Dedifferentiated amniotic fluid mesenchymal stem cell (primary cell): ENCODE measurements around the gene ATP9B.

Source experiments
- DNase-seq: peaks from one replicate; pipeline ENCODE4 v3.0.0-alpha.2; 2016; ENCODE audit errors: extremely low spot score

The ATP9B gene

GRCh38 chr18:79068937-79069716, at the start of gene ATP9B:
Gene ATP9B (plus strand): TSS chr18:79069394. CDS start chr18:79069411, 17 bp downstream.
- peak; percentile 97 for DNase-seq

GRCh38 chr18:79019881-79020280, 49.3 kb upstream of the ATP9B start:
- DNase-seq = no peak

GRCh38 chr18:79022603-79023002, 46.6 kb upstream of the ATP9B start:
- DNase-seq = no peak

DNA sequence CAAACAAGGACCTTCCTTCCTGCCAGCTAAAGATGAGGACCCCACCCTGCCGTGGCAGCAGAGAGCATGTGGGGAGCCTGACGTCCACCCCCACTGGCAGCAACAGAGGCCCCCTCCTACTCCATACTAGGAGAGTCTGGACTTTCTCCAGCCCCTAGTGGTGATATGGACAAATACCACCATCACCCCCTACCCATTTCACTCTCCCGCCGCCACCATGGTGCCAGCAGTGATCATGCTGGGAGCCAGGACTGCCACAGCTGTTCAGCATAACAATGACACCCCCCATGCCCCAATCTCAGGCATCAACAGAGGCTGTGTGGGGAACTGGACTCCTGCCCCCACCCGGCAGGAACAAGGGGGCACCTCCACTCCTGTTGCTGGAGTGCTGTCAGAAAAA, 42.7 kb upstream of the ATP9B start:
- DNase-seq = no peak

DNA sequence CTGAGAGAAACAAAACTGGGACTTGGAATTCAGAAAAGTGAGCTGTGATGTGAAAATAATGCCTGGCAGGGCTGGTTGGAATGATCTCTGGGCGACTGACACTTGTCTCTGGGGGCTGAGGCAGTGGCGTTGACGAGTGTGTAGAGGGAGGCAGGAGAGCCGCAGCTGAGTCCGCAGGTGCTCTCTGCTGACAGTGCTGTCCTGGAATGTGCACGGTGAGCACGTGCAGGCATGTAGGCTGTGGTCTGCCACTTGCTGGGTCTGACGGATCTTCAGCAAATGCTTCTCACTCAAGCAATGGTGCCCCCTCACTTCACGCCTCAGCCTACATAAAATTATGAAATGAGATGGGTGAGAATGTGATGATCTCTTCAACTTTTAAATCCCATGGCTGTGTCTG, 38.5 kb upstream of the ATP9B start:
- no peak for DNase-seq

DNA sequence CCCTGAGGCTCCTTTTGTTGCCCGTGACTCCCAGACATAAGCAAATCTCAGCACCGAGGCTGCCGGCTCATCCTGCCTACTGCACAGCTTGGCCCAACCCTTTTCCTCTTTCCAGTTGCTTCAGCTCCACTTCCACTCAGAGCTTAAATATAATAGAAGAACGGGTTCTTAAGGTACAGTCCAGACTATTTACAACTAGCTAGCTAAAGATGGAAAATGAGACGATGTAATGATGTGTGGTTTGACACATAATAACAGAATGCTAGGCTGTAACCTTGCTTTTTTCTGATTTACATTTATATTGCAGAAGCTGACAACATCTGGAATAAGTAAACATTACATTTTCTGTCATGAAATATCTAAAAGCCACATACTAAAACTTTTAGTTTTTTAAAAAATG, 26.9 kb upstream of the ATP9B start:
- DNase-seq = no peak

DNA sequence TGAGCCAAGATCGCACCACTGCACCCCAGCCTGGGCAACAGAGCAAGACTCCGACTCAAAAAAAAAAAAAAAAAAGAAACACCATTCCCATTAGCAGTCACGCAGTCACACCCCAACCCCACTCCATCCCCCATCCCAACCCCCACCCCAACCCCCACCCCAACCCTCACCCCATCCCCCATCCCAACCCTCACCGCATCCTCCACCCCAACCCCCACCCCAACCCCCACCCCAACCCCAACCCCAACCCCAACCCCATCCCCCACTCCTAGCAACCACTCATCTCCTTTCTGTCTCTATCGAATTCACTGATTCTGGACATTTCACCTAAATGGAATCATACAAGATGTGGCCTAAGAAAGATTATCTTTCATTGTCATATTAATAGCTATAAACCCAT, 25.9 kb upstream of the ATP9B start:
- no peak for DNase-seq

DNA sequence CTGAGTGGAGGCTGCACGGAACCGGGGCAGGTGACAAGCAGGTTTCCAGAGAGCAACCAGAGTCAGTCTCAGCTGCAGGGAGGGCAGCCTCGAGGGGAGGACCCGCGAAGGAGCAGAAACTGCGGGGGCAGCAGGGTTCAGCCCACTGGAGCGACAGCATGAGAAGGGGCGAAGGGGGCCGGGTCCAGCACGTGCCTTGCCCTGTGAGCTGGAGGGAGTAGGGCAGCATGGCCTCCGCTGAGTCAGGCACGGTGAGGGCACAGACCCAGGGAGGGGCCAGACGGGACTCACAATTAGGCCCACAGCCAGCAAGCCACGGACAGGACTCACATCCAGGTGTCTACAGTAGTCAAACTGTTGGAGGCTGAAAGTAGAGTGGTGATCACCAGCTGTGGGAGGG, 22.7 kb upstream of the ATP9B start:
- DNase-seq = no peak

DNA sequence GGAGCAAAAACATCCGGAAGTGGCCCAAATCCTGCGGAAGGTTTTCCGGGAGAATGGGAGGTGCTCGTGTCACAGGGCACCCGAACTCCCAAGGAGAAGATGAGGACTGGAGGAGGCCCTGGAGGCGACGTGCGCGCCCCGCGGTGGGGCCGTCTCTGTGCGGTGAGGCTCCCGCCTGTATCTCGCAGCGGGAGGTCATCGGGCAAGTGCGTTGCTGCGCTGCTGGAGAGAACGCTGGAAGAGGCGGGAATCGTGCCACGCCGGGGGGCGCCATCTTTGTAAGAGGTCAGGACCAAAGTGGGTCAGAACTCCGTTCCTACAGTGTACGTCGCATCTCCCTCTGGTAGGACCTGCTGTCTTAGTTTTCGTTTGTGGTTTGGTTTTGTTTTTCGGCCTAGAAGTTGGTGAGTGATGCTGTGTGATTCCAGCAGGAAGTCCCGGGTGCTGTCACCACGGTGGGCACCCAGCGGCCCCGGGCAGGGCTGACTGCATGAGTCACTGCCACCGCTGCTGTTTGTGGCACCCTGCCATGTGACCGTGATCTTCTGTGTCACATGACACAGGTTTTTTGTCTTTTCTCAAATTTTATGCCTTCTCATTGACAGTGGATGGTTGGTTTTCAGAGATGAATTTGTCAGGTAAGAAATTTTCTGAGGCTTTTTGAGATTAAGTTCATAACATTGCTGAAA, 21.5 kb upstream of the ATP9B start:
- no peak for DNase-seq

- DNase-seq = no peak
Measured at GRCh38 chr18:79048245-79048632, 21.0 kb upstream of the ATP9B start.

DNA sequence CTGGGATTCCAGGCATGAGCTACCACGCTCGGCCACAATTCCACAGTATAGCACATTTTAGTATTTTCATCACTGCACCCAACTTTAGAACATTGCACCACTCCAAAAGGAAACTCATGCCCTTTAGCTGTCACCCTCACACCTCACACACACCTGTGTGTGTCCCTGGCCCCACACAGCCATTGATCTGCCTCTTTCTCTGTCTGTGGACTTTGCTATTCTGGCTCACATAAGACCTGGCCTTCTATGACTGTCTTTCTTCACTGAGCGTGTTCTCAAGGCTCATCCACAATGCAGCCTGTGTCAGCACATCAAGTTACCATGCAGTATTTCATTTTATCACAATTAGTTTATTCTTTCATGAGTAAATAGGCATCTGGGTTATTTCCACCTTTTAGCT, 19.7 kb upstream of the ATP9B start:
- no peak for DNase-seq

DNA sequence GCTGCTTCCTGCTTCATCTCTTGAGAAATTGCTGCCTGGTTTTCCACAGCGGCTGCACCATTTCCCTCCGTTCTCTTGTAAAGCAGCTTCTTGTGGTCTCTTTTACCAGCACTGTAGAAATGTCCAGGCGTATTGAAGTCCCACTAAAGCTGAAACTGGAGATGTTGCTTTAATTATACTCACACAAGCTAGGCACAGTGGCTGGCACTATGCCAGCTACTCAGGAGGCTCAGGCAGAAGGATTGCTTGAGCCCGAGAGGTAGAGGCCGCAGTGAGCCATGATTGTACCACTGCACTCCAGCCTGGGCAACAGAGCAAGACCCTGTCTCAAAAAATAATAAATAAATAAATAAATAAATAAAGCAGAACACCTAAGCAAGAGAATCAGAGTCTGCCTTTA, 19.2 kb upstream of the ATP9B start:
- no peak for DNase-seq

GRCh38 chr18:79056827-79057367, 12.3 kb upstream of the ATP9B start:
- no peak for DNase-seq

DNA sequence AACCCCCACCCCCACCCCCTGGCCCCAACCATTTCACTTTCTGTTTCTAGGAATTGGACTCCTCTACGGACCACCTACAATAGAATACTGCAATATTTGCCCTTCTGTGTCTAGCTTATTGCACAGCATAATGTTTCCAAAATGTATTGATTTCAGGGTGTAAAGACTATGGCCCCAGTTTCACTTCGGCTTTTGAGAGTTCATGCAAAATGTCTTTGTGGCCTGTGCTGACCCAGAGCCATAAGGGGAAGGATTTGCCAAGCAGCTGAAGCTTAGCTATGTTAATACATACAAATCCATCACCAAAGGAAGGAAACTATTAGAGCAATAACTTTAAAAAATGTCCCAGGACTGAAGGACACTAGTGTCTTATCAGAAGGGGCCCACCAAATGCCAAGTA, 11.2 kb upstream of the ATP9B start:
- no peak for DNase-seq

GRCh38 chr18:79062806-79063205, 6.4 kb upstream of the ATP9B start:
- DNase-seq = no peak

DNA sequence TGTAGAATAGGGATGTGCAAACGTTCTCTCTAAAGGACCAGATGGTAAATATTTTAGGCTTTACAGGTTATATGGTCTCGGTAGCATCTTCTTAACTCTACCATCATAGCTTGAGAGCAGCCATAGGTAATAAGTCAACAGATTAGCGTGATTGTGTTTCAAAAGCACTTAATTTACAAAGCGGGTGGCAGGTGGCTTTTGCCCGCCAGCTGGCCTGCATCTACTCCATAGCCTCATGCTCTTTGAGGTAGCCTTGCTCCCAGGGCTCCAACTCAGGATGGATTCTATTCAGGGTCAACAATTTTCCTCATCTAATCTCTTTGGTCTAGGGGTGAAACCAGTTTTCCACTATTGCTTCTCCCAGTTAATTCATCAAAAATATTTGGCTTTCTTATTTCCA, 5.0 kb upstream of the ATP9B start:
- no peak for DNase-seq

GRCh38 chr18:79065802-79066201, 3.4 kb upstream of the ATP9B start:
- no peak for DNase-seq

- no peak for DNase-seq
Measured at GRCh38 chr18:79067611-79068010, 1.6 kb upstream of the ATP9B start.

DNA sequence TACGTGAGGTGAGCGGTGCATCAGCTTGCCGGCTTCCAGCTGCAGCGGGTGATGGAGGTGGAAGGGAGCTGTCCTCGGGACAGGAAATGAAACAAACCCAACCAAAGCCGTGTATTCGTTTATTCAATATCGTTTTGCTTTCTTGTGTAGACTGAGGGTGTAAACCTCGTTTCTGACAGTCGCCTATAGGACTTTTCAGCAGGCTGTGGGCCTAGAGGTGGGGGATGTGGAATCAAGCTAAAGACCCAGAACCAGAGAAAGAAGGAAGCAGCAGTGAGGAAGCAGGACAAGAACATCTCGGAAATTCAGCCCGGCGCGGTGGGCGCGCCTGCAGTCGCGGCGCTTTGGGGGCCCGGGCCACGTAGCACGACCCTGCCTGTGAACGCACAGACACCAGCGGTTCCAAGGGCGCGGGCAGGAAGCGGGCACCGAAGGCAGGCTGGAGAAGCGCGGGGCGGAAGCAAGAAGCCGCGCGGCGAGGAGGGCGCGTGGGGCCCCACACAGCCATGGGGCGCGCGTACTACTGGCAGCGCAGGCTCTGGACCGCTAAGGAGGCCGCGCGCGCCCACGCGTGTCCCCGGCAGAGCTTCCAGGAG, 755 bp upstream of the ATP9B start:
- no peak for DNase-seq

DNA sequence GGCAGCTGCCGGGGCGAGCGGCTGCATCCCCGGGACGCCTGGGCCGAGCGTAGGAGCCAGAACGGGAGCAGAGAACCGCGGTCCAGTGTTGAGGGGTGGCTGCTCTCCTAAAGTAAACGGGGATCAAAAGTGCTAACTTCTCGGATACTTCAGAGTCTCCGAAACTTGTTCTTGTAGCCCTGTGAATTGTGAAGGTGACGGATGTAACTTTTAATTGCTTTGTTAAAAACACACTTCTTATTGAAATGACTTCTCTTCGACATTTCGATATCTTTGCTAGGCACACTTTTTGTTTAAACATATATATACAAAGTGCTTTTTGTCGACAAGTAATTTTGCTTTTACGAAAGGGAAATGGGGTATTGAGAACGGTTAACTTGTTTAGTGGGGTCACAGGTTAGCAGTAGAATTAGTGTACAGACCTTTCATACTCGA, 540 bp downstream of the ATP9B start:
- no peak for DNase-seq

- no peak for DNase-seq
Measured at GRCh38 chr18:79070486-79070885, 1.3 kb downstream of the ATP9B start.

GRCh38 chr18:79071037-79071436, 1.8 kb downstream of the ATP9B start:
- DNase-seq = no peak
